SK-N-SH (cell line): ENCODE results near the gene MOV10L1.

Experiments
- CTCF ChIP-seq: fragments of 200-600 bp; sonication (generic); IDR thresholded peaks from 2 replicates; pipeline ENCODE4 v1.6.1; 2017; ENCODE audit warnings: antibody characterized with exemption, mild to moderate bottlenecking, moderate library complexity
- ELF1 ChIP-seq: IDR thresholded peaks from 2 replicates; pipeline ENCODE4 v1.4.0; 2012
- EP300 ChIP-seq, 2 experiments: IDR thresholded peaks; 2 replicates each; pipeline versions ENCODE4 v1.4.0 to v1.6.1; 2012; ENCODE audit warnings: borderline replicate concordance in 1 of 2, low read depth in 1 of 2, low read length in 1 of 2
- GABPA ChIP-seq: IDR thresholded peaks from 2 replicates; pipeline ENCODE4 v1.4.0; 2012; ENCODE audit warnings: low read depth, mild to moderate bottlenecking
- IRF3 ChIP-seq: fragments of 150-350 bp; IDR thresholded peaks from 2 replicates; pipeline ENCODE4 v1.6.1; 2016; ENCODE audit warnings: mild to moderate bottlenecking, low read depth, low read length
- JUND ChIP-seq: IDR thresholded peaks from 2 replicates; pipeline ENCODE4 v1.4.0; 2012
- MAX ChIP-seq: IDR thresholded peaks from 2 replicates; pipeline ENCODE4 v1.4.0; 2012; ENCODE audit warnings: low read depth
- NRF1 ChIP-seq: IDR thresholded peaks from 2 replicates; pipeline ENCODE4 v1.6.1; 2012; ENCODE audit warnings: low read depth, mild to moderate bottlenecking, low read length
- PBX3 ChIP-seq: IDR thresholded peaks from 2 replicates; pipeline ENCODE4; 2012
- POLR2AphosphoS5 ChIP-seq: IDR thresholded peaks from 2 replicates; pipeline ENCODE4 v1.6.1; 2012; ENCODE audit warnings: low read depth, low read length
- RAD21 ChIP-seq: IDR thresholded peaks from 2 replicates; pipeline ENCODE4 v1.6.1; 2012; ENCODE audit warnings: mild to moderate bottlenecking, low read length
- REST ChIP-seq: IDR thresholded peaks from 2 replicates; pipeline ENCODE4 v1.6.1; 2012; ENCODE audit warnings: mild to moderate bottlenecking, low read depth, low read length, moderate library complexity
- YY1 ChIP-seq: IDR thresholded peaks from 2 replicates; pipeline ENCODE4 v1.4.0; 2012; ENCODE audit warnings: low read depth, mild to moderate bottlenecking

GRCh38 chr22:50084614-50085021 lies 5.2 kb upstream of the MOV10L1 start:
- TF ChIP-seq YY1 (no peak), IRF3 (no peak), PBX3 (no peak), CTCF (no peak), MAX (no peak), NRF1 (no peak), EP300 (IDR thresholded peaks at IDR 0.05; ENCODE audit: borderline replicate concordance in 1 of 2, low read depth in 1 of 2, low read length in 1 of 2) (no peak), ELF1 (no peak), GABPA (no peak), REST (no peak), JUND (no peak), POLR2AphosphoS5 (no peak), RAD21 (no peak)
